Activated CD8-positive, alpha-beta memory T cell treated with anti-CD3 and anti-CD28 coated beads for 36 hours (primary cell): ENCODE data around the gene ARMC5. TPM values are rescaled to one million over a fixed set of nuclear protein-coding genes. Genes with fewer than 3 reads are reported as not detected.
"Not testable (repeated sequence)": the region's sequence is repeated elsewhere in the genome, so short reads cannot be mapped to it uniquely, and the experiment has no call there.

Source experiments
- CTCF ChIA-PET: fragments of 350-600 bp; sonication (Branson Sonifier 250); formaldehyde crosslinking; loops from one replicate; lab custom pipeline; 2021; ENCODE audit warnings: antibody characterized with exemption; lab: Charles Lee
- POLR2A ChIA-PET: fragments of 350-600 bp; sonication (Branson Sonifier 250); formaldehyde crosslinking; loops from one replicate; lab custom pipeline; 2021; ENCODE audit warnings: antibody characterized with exemption; lab: Charles Lee
- total RNA-seq, 2 experiments: library from RNA; stranded (reverse); gene quantifications; one replicate each; pipeline ENCODE4 v1.2.3, GENCODE V29; 2021

The ARMC5 gene
- total RNA-seq: 10 to 100 TPM; 11.8 to 12.3 TPM

DNA sequence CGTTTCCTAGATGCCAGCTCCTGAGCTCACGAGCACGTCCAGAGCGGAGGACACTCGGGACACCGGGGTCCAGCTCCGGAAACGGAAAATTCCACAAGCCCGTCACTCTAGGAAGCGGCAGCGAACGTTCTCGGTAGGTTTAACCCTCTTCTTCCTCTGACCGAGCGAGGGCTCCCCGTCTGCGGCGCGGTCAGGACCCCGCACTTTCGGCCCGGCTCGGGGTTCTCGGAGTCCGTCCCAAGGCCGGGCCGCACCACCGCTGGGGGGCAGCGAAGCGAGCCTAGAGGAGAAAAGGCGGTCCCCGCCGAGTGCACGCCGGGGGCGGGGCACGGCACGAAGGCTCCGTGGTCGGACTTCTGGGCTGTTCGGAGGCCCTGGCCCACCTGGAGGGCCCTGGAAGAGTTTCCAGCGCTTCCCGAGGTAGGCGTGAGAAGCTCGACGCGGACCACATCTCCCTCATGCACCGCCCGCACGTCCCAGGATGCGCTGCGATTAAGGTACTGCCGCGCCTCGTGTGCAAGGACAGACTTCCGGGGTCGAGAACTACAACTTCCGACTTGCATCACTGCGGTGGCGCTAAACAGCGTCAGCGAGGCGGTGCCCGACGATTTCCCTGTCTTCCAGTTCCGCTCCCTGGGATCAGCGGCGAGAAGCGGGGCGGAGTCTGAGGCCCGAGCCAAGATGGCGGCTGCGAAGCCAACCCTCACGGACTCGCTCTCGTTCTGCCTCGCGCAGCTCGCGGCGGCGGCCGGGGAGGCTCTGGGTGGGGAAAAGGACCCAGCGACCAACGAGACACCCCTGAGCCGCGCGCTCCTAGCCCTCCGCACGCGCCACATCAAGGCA, at the start of gene ARMC5:
Gene ARMC5, plus strand, starts transcription at position 658 of the 843 bp plus-strand sequence. Its CDS starts 24 bp downstream, at position 682.
- POLR2A ChIA-PET: interaction anchor here (0.6 to 2.8 kb wide), 11 partner anchors 18 to 425 kb away, joined by 3 to 15 read pairs (median 4); partner anchors contain the start of genes FUS, RUSF1, STX4 and ZNF267
- CTCF ChIA-PET: interaction anchor here (0.9 to 2.4 kb wide), 11 partner anchors 12 to 410 kb away, joined by 3 to 19 read pairs (median 3); partner anchors contain the start of genes FUS, TGFB1I1 and ZNF843

GRCh38 chr16:31410082-31410481, 49.2 kb upstream of the ARMC5 start:
- ChIA-PET CTCF (no interaction called here), POLR2A (interaction anchor here (0.6 kb wide), 1 partner anchor 1520 kb away, joined by 5 read pairs; no protein-coding TSS in a partner anchor)

GRCh38 chr16:31411024-31411844, 48.1 kb upstream of the ARMC5 start:
- CTCF ChIA-PET: no interaction called here
- POLR2A ChIA-PET: no interaction called here

GRCh38 chr16:31412750-31413149, 46.6 kb upstream of the ARMC5 start:
- ChIA-PET POLR2A (no interaction called here), CTCF (interaction anchor here (0.6 kb wide), 1 partner anchor 247 kb away, joined by 3 read pairs; no protein-coding TSS in a partner anchor)

DNA sequence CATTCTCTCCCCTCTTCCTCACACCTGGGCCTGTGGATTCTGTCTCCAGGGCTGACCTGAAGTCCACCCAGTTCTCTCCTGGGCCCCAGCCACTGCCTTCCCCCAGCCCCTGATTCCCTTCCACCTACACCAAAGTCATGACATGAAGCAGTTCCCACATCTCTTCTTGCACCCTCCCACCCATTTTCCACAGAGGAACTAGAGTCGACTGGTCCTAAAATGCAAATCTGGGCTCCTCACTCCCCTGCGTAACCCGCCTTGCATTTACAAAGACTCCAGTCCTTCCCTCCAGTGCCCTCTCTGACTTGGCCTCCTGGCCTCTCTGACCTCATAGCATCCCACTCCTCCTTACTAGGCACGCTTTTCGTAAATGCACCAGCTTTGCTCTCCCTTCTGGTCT, 45.9 kb upstream of the ARMC5 start:
- POLR2A ChIA-PET: no interaction called here
- CTCF ChIA-PET: interaction anchor here (0.6 kb wide), 1 partner anchor 247 kb away, joined by 3 read pairs; no protein-coding TSS in a partner anchor

- ChIA-PET POLR2A (no interaction called here), CTCF (no interaction called here)
Measured at GRCh38 chr16:31413943-31414342, 45.4 kb upstream of the ARMC5 start.

DNA sequence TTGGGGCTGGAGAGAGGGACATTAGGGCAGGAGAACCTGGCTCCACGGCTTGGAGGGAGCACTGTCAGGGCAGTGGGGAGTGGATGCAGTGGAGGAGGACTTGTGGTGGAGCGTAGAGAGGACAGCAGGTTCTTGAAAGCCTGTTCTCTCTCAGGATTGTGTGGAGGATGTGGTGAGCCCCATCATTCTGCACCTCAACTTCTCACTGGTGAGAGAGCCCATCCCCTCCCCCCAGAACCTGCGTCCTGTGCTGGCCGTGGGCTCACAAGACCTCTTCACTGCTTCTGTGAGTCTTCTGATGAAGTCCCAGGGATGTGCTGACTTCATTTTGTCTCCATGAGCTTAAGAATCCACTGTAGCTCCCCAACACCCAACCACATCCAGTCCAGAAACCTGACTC, 44.6 kb upstream of the ARMC5 start:
- POLR2A ChIA-PET: no interaction called here
- CTCF ChIA-PET: no interaction called here

GRCh38 chr16:31416371-31416770, 42.9 kb upstream of the ARMC5 start:
- CTCF ChIA-PET: interaction anchor here (1.3 kb wide), 1 partner anchor 26 kb away, joined by 4 read pairs; no protein-coding TSS in a partner anchor
- POLR2A ChIA-PET: no interaction called here

GRCh38 chr16:31417036-31417435, 42.3 kb upstream of the ARMC5 start:
- CTCF ChIA-PET, POLR2A ChIA-PET: not testable (repeated sequence)

GRCh38 chr16:31417916-31418315, 41.4 kb upstream of the ARMC5 start:
- POLR2A ChIA-PET: no interaction called here
- CTCF ChIA-PET: no interaction called here

DNA sequence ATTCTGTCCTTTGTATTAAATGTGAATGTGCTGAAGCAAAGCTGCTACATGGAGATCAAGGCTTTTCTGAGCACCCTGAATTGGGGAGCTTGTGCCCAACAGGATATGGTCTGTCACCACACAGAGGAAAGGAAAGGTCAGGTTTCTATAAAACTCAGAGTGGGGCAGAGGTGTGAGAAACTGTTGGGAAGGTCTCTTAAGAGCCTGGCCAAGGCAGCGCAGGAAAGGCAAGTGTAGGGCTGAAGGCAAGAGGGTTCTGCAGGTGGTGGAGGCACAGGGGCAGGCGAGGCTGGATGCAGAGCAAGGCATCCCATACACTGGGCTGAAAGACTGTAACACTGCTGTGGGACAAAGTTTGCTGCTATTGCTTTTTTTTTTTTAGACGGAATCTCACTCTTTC, 39.3 kb upstream of the ARMC5 start:
- CTCF ChIA-PET: interaction anchor here (0.7 to 1.9 kb wide), 4 partner anchors 9 to 467 kb away, joined by 3 to 6 read pairs (median 4); no protein-coding TSS in a partner anchor
- POLR2A ChIA-PET: interaction anchor here (0.5 to 1.2 kb wide), 3 partner anchors 22 to 240 kb away, joined by 4 to 14 read pairs (median 4); partner anchors contain the start of genes FUS and ZNF843

DNA sequence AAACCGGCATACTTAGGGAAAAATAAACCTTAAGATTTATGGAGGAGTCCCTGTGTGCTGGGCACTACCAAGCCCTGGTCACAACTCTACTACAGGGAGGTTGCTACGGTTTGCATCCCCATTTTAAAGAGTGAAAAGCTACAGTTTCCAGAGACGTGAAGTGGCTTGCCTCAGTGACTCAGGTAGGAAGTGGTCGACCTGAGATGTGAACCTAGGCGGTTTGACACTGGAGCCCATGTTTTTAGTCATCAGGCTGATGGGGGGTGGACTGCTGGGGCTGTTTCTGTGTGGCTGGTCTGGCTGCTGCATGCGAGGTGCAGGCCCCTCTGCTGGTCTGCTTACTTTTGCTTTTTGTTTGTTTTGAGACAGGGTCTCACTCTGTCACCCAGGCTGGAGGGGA, 37.7 kb upstream of the ARMC5 start:
- ChIA-PET CTCF (interaction anchor here (0.6 to 1.9 kb wide), 6 partner anchors 10 to 221 kb away, joined by 3 to 6 read pairs (median 3); partner anchors contain the start of gene ZNF843), POLR2A (interaction anchor here (0.6 to 1.4 kb wide), 3 partner anchors 36 to 242 kb away, joined by 3 to 4 read pairs (median 3); partner anchors contain the start of gene FUS)

GRCh38 chr16:31423241-31423640, 36.1 kb upstream of the ARMC5 start:
- ChIA-PET POLR2A (no interaction called here), CTCF (no interaction called here)

DNA sequence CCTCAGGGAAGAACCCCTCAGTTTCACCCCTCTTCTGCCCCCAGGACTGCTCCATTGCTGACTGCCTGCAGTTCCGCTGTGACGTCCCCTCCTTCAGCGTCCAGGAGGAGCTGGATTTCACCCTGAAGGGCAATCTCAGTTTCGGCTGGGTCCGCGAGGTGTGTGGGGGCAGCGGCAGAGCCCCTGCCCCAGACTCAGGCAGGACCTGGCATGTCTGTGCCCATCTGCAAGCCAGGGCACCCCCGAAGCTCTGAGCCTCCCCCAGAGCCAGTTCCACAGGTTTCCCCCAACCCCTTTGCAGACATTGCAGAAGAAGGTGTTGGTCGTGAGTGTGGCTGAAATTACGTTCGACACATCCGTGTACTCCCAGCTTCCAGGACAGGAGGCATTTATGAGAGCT, 35.5 kb upstream of the ARMC5 start:
- CTCF ChIA-PET: no interaction called here
- POLR2A ChIA-PET: interaction anchor here (0.5 kb wide), 1 partner anchor 246 kb away, joined by 4 read pairs; no protein-coding TSS in a partner anchor

- ChIA-PET POLR2A (interaction anchor here (0.6 kb wide), 1 partner anchor 230 kb away, joined by 3 read pairs; no protein-coding TSS in a partner anchor), CTCF (interaction anchor here (2.4 kb wide), 1 partner anchor 16 kb away, joined by 5 read pairs; no protein-coding TSS in a partner anchor)
Measured at GRCh38 chr16:31427441-31428278, 31.6 kb upstream of the ARMC5 start.

DNA sequence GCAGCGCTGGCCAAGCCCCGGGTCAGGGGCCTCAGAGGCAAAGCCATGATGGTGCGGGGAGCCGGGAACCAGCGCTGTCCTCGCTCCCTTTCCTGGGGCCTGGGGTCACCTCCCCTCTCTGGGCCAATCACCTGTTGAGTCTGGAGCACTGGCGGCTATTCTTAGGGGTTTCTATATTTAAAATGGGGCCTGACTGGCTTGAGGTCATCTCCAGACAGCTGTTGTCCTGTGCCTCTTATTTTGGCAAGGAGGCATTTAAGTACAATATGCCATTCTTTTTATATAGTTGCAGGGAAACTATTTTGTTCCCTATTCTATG, 31.1 kb upstream of the ARMC5 start, which contains the start of gene COX6A2:
Gene COX6A2, minus strand, starts transcription at position 82 of the 319 bp plus-strand sequence. Its CDS starts 35 bp downstream, at position 47.
- POLR2A ChIA-PET: no interaction called here

GRCh38 chr16:31428638-31429247, 30.6 kb upstream of the ARMC5 start:
- CTCF ChIA-PET: interaction anchor here (1.5 to 2.4 kb wide), 2 partner anchors 8 to 15 kb away, joined by 5 to 6 read pairs; no protein-coding TSS in a partner anchor
- POLR2A ChIA-PET: no interaction called here

More for the DNA sequence above, 31.1 kb upstream of the ARMC5 start, which contains the start of gene COX6A2:
- CTCF ChIA-PET: interaction anchor here (2.4 kb wide), 1 partner anchor 15 kb away, joined by 5 read pairs; no protein-coding TSS in a partner anchor
